Effector memory CD4-positive, alpha-beta T cell (primary cell): ENCODE results near the gene CLEC4A.
"Not testable (repeated sequence)": the region's sequence is repeated elsewhere in the genome, so short reads cannot be mapped to it uniquely, and the experiment has no call there.

ENCODE experiments used
- DNase-seq, 3 donors: peaks; one replicate each; pipeline ENCODE4 v3.0.0-alpha.2; 2020
- H3K27ac ChIP-seq: 2 replicates; pipeline ENCODE4 v1.7.0; 2013; ENCODE audit warnings: mild to moderate bottlenecking, low read length, moderate library complexity; ENCODE audit not compliant: insufficient read depth, poor library complexity, severe bottlenecking
- H3K27me3 ChIP-seq: replicated peaks from 2 replicates; pipeline ENCODE4 v1.7.0; 2013; ENCODE audit warnings: mild to moderate bottlenecking, low read length; ENCODE audit not compliant: insufficient read depth, control insufficient read depth, poor library complexity, severe bottlenecking
- H3K36me3 ChIP-seq: 2 replicates; pipeline ENCODE4 v1.7.0; 2013; ENCODE audit warnings: mild to moderate bottlenecking, low read length, moderate library complexity; ENCODE audit not compliant: control insufficient read depth, insufficient read depth
- H3K4me1 ChIP-seq: 2 replicates; pipeline ENCODE4 v1.7.0; 2013; ENCODE audit warnings: low read length, mild to moderate bottlenecking; ENCODE audit not compliant: control insufficient read depth, insufficient read depth, poor library complexity, severe bottlenecking
- H3K4me3 ChIP-seq: 2 replicates; pipeline ENCODE4 v1.7.0; 2013; ENCODE audit warnings: low read length, low read depth, mild to moderate bottlenecking; ENCODE audit not compliant: insufficient read depth, poor library complexity, severe bottlenecking
- H3K9me3 ChIP-seq: 2 replicates; pipeline ENCODE4 v1.7.0; 2013; ENCODE audit warnings: mild to moderate bottlenecking, low read length, moderate library complexity; ENCODE audit not compliant: control insufficient read depth

Gene CLEC4A

GRCh38 chr12:8157484-8158198 is 34.2 kb downstream of the CLEC4A start:
- Histone ChIP-seq H3K4me3 (no peak overlapping the region), H3K4me1 (no peaks in the 10 kb centered on the region), H3K36me3 (no peaks in the 10 kb centered on the region), H3K27me3 (no peaks in the 10 kb centered on the region), H3K27ac (no peak overlapping the region), H3K9me3 (no peaks in the 10 kb centered on the region)
- DNase-seq: no peak

GRCh38 chr12:8172911-8173310 is 49.5 kb downstream of the CLEC4A start:
- H3K4me1 ChIP-seq, H3K4me3 ChIP-seq, H3K36me3 ChIP-seq, H3K9me3 ChIP-seq, H3K27ac ChIP-seq, H3K27me3 ChIP-seq, DNase-seq: not testable (repeated sequence)

- H3K4me3 ChIP-seq: peak overlapping the region; percentile 65
- H3K36me3 ChIP-seq, H3K27me3 ChIP-seq, H3K9me3 ChIP-seq, H3K4me1 ChIP-seq: not testable (repeated sequence)
- peak; percentile 62 to 73 (median 71) for DNase-seq
- peak overlapping the region; percentile 70 for H3K27ac ChIP-seq
Observed at GRCh38 chr12:8179989-8180585, 56.7 kb downstream of the CLEC4A start.

- not testable (repeated sequence) for DNase-seq
Observed at GRCh38 chr12:8181271-8181670, 57.9 kb downstream of the CLEC4A start.

GRCh38 chr12:8182923-8183322 is 59.5 kb downstream of the CLEC4A start:
- DNase-seq, H3K27ac ChIP-seq, H3K9me3 ChIP-seq, H3K27me3 ChIP-seq, H3K4me1 ChIP-seq, H3K36me3 ChIP-seq, H3K4me3 ChIP-seq: not testable (repeated sequence)

More at GRCh38 chr12:8181271-8181670, 57.9 kb downstream of the CLEC4A start:
- not testable (repeated sequence) for H3K27me3 ChIP-seq, H3K36me3 ChIP-seq, H3K4me3 ChIP-seq, H3K9me3 ChIP-seq, H3K4me1 ChIP-seq, H3K27ac ChIP-seq

GRCh38 chr12:8183346-8183745 is 59.9 kb downstream of the CLEC4A start:
- not testable (repeated sequence) for H3K27ac ChIP-seq, DNase-seq, H3K9me3 ChIP-seq, H3K4me1 ChIP-seq, H3K27me3 ChIP-seq, H3K36me3 ChIP-seq, H3K4me3 ChIP-seq

- not testable (repeated sequence) for H3K4me1 ChIP-seq, DNase-seq, H3K36me3 ChIP-seq, H3K9me3 ChIP-seq, H3K27me3 ChIP-seq, H3K4me3 ChIP-seq, H3K27ac ChIP-seq
Observed at GRCh38 chr12:8184206-8184605, 60.8 kb downstream of the CLEC4A start.

GRCh38 chr12:8188088-8188487 is 64.7 kb downstream of the CLEC4A start:
- not testable (repeated sequence) for H3K9me3 ChIP-seq, H3K27me3 ChIP-seq, H3K4me3 ChIP-seq, H3K27ac ChIP-seq, H3K36me3 ChIP-seq, H3K4me1 ChIP-seq, DNase-seq
